IMR-90 (cell line): Measurements from ENCODE around the gene NEMF. TPM values are rescaled to one million over a fixed set of nuclear protein-coding genes. Genes with fewer than 3 reads are reported as not detected.

Experiments
- ATAC-seq: fragments of 200-7000 bp; cut with Tn5 transposase; 2 replicates; pipeline ENCODE4 v1.9.1; 2020; ENCODE audit warnings: low read depth, mild to moderate bottlenecking, moderate library complexity
- BruUV-seq: library from RNA; stranded (reverse); fragments of 400-500 nt; replicated peaks from 2 replicates; lab custom pipeline; 2021; lab: Mats Ljungman, UMichigan
- CTCF ChIA-PET: fragments of 300-600 bp; formaldehyde crosslinking; extraction: SDS; loops from one replicate; lab custom pipeline; 2021; ENCODE audit warnings: antibody characterized with exemption; lab: Yijun Ruan, JAX
- POLR2A ChIA-PET: fragments of 300-600 bp; sonication (Branson Sonifier 250); formaldehyde crosslinking; loops from one replicate; lab custom pipeline; 2022; ENCODE audit warnings: antibody characterized with exemption; ENCODE audit not compliant: unreplicated experiment; lab: Charles Lee
- DNase-seq: peaks from one replicate; pipeline ENCODE4 v3.0.0; 2013
- H2AFZ ChIP-seq: replicated peaks from 2 replicates; pipeline ENCODE3; 2013; ENCODE audit warnings: low read length, mild to moderate bottlenecking; ENCODE audit not compliant: poor library complexity
- H2AK5ac ChIP-seq: 2 replicates; pipeline ENCODE4 v1.6.1; 2013; ENCODE audit warnings: low read depth, low read length, inconsistent platforms
- H2AK9ac ChIP-seq: replicated peaks from 2 replicates; pipeline ENCODE3; 2013; ENCODE audit warnings: mild to moderate bottlenecking, low read depth, low read length, moderate library complexity; ENCODE audit not compliant: poor library complexity
- H2BK120ac ChIP-seq: 2 replicates; pipeline ENCODE4 v1.6.1; 2013; ENCODE audit warnings: low read depth, low read length, inconsistent platforms
- H2BK15ac ChIP-seq: 3 replicates; pipeline ENCODE4 v1.6.1; 2013; ENCODE audit warnings: low read depth, low read length, inconsistent platforms
- H2BK20ac ChIP-seq: 2 replicates; pipeline ENCODE4 v1.6.1; 2013; ENCODE audit warnings: low read depth, mild to moderate bottlenecking, inconsistent platforms, low read length, moderate library complexity
- H2BK5ac ChIP-seq: 2 replicates; pipeline ENCODE4 v1.6.1; 2013; ENCODE audit warnings: mild to moderate bottlenecking, low read depth, low read length, inconsistent platforms; ENCODE audit not compliant: poor library complexity, severe bottlenecking
- H3K14ac ChIP-seq: replicated peaks from 2 replicates; pipeline ENCODE4 v1.6.1; 2013; ENCODE audit warnings: low read depth, low read length, inconsistent platforms
- H3K18ac ChIP-seq: 2 replicates; pipeline ENCODE4 v1.6.1; 2013; ENCODE audit warnings: low read depth, low read length, control low read depth
- H3K23ac ChIP-seq: 2 replicates; pipeline ENCODE4 v1.6.1; 2013; ENCODE audit warnings: low read depth, low read length, inconsistent platforms
- H3K27ac ChIP-seq: 2 replicates; pipeline ENCODE4 v1.5.1; 2013; ENCODE audit warnings: mild to moderate bottlenecking, control low read depth, low read length; ENCODE audit not compliant: insufficient read depth
- H3K27me3 ChIP-seq: 2 replicates; pipeline ENCODE4 v1.6.1; 2013; ENCODE audit warnings: low read length; ENCODE audit not compliant: control insufficient read depth, insufficient read depth
- H3K36me3 ChIP-seq: 2 replicates; pipeline ENCODE4 v1.6.1; 2013; ENCODE audit warnings: low read length, mixed read lengths; ENCODE audit not compliant: control insufficient read depth, insufficient read depth
- H3K4ac ChIP-seq: 2 replicates; pipeline ENCODE4 v1.6.1; 2013; ENCODE audit warnings: low read depth, low read length, inconsistent platforms
- H3K4me1 ChIP-seq: 2 replicates; pipeline ENCODE4 v1.6.1; 2013; ENCODE audit warnings: low read length, mixed read lengths; ENCODE audit not compliant: control insufficient read depth, insufficient read depth
- H3K4me2 ChIP-seq: 2 replicates; pipeline ENCODE4 v1.6.1; 2013; ENCODE audit warnings: low read depth, mild to moderate bottlenecking, control low read depth, low read length, moderate library complexity
- H3K4me3 ChIP-seq: 2 replicates; pipeline ENCODE4 v1.5.1; 2013; ENCODE audit warnings: low read depth, mild to moderate bottlenecking, control low read depth, low read length, moderate library complexity; ENCODE audit not compliant: insufficient read depth
- H3K56ac ChIP-seq: 2 replicates; pipeline ENCODE4 v1.6.1; 2013; ENCODE audit warnings: low read length, inconsistent platforms; ENCODE audit not compliant: insufficient read depth; ENCODE audit errors: extremely low read depth
- H3K79me1 ChIP-seq, 2 experiments: 2 replicates each; pipeline ENCODE4 v1.6.1; 2013; ENCODE audit warnings: low read length in 2 of 2, inconsistent platforms in 1 of 2, low read depth in 1 of 2
- H3K9ac ChIP-seq: 2 replicates; pipeline ENCODE4 v1.6.1; 2013; ENCODE audit warnings: low read depth, low read length, control low read depth
- H3K9me1 ChIP-seq: 2 replicates; pipeline ENCODE4 v1.6.1; 2013; ENCODE audit warnings: low read length, inconsistent platforms; ENCODE audit not compliant: insufficient read depth
- H3K9me3 ChIP-seq: 2 replicates; pipeline ENCODE4 v1.6.1; 2013; ENCODE audit warnings: low read length; ENCODE audit not compliant: control insufficient read depth, insufficient read depth
- H4K20me1 ChIP-seq: 2 replicates; pipeline ENCODE4 v1.6.1; 2013; ENCODE audit warnings: low read length, inconsistent platforms; ENCODE audit not compliant: insufficient read depth
- H4K5ac ChIP-seq: 2 replicates; pipeline ENCODE4 v1.6.1; 2013; ENCODE audit warnings: mild to moderate bottlenecking, low read depth, low read length, control low read depth
- H4K8ac ChIP-seq, 2 experiments: 2 replicates each; pipeline ENCODE4 v1.6.1; 2013; ENCODE audit warnings: low read depth in 2 of 2, low read length in 2 of 2, control low read depth in 1 of 2, inconsistent platforms in 1 of 2
- H4K91ac ChIP-seq: 2 replicates; pipeline ENCODE4 v1.6.1; 2013; ENCODE audit warnings: low read depth, low read length, inconsistent platforms; ENCODE audit not compliant: insufficient read depth
- MAFK ChIP-seq: IDR thresholded peaks from 2 replicates; pipeline ENCODE4 v1.6.1; 2012; ENCODE audit warnings: low read depth, low read length, improper control_type of control experiment
- RFX5 ChIP-seq: IDR thresholded peaks from 2 replicates; pipeline ENCODE4 v1.8.0; 2012; ENCODE audit warnings: low read depth, mild to moderate bottlenecking, low read length, moderate library complexity
- WGBS, 2 experiments: methylation state at CpG; one replicate each; pipeline versions ENCODE4 v1.1.5 to v1.1.7; 2013; ENCODE audit warnings: missing lambda C conversion rate in 2 of 2; ENCODE audit not compliant: insufficient read length in 1 of 2; ENCODE audit errors: extremely low coverage in 2 of 2; 5-methylcytosine and 5-hydroxymethylcytosine counted together
- dilution Hi-C: fragments of 300-500 bp; cut with HindIII; formaldehyde crosslinking; loops from one replicate; pipeline ENCODE4 v1.14.3; 2018; ENCODE audit warnings: low sequenced_read_pairs; ENCODE audit not compliant: unreplicated experiment
- in situ Hi-C: fragments of 300-500 bp; cut with MboI; formaldehyde crosslinking; loops from 3 replicates; pipeline ENCODE4 v1.14.3; 2019; ENCODE audit warnings: low sequenced_read_pairs, inconsistent platforms, mixed read lengths
- intact Hi-C: fragments of 100-400 bp; cut with micrococcal nuclease; formaldehyde crosslinking; loops from 2 replicates; pipeline ENCODE4 v1.10.0; 2022
- polyA plus RNA-seq, 3 experiments: library from polyadenylated mRNA; depleted of rRNA; stranded (reverse); fragments of >200 nt; gene quantifications; 2 replicates each; pipeline ENCODE4 v1.2.3, GENCODE V29; 2012; ENCODE audit warnings: low replicate concordance in 1 of 3
- total RNA-seq: library from RNA; depleted of rRNA; stranded (reverse); fragments of >200 nt; gene quantifications from 2 replicates; pipeline ENCODE4 v1.2.3, GENCODE V29; 2012

The NEMF gene
- total and polyA plus RNA-seq, 2 of the 4 experiments (the other 2 are of a cell fraction): 19.5 to 30.5 TPM

GRCh38 chr14:49897414-49897813 lies 44.8 kb upstream of the NEMF start:
- H4K8ac ChIP-seq: no peak overlapping the region
- no peak overlapping the region for H3K27ac ChIP-seq
- no peak overlapping the region for H3K9ac ChIP-seq
- H3K4me2 ChIP-seq: peak overlapping the region; percentile 35; the same call in 1 of the 2 replicates
- intact Hi-C loops (no loop called here), dilution Hi-C loops (no loop called here), in situ Hi-C loops (no loop called here)
- peaks cover 48% of the 10 kb centered on the region for H4K20me1 ChIP-seq
- H3K4ac ChIP-seq: no peak overlapping the region
- no peaks in the 10 kb centered on the region for H3K9me3 ChIP-seq
- H4K5ac ChIP-seq: no peak overlapping the region
- H4K91ac ChIP-seq: no peak overlapping the region
- WGBS, 2 experiments: no CpG with 5 or more reads among the region's 1 CpG
- ChIA-PET POLR2A (interaction anchor here (0.6 kb wide), 1 partner anchor 190 kb away, joined by 9 read pairs; no protein-coding TSS in a partner anchor), CTCF (interaction anchor here (0.6 kb wide), 1 partner anchor 43 kb away, joined by 3 read pairs; no protein-coding TSS in a partner anchor)
- H2AK9ac ChIP-seq: no peak overlapping the region
- H3K56ac ChIP-seq: no peak overlapping the region
- peaks cover 2% of the 10 kb centered on the region; the same call in 1 of the 2 replicates for H3K4me1 ChIP-seq
- H3K36me3 ChIP-seq: peaks cover 5% of the 10 kb centered on the region
- ATAC-seq (no peak), DNase-seq (no peak)
- peaks cover 5% of the 10 kb centered on the region; the same call in 1 of the 2 replicates for H3K9me1 ChIP-seq
- H2AK5ac ChIP-seq: no peak overlapping the region
- peaks cover 3 to 14% of the 10 kb centered on the region in 2 experiments for H3K79me1 ChIP-seq
- no TSS peak for BruUV-seq
- no peak overlapping the region for H2BK5ac ChIP-seq
- TF ChIP-seq RFX5 (no peak), MAFK (peak; percentile 18; the same call in 1 of the 2 replicates)
- H3K18ac ChIP-seq: no peak overlapping the region
- no peak overlapping the region for H3K23ac ChIP-seq
- no peaks in the 10 kb centered on the region for H3K27me3 ChIP-seq
- H2BK120ac ChIP-seq: no peak overlapping the region
- no peak overlapping the region for H2AFZ ChIP-seq
- H3K4me3 ChIP-seq: no peak overlapping the region
- no peak overlapping the region for H3K14ac ChIP-seq
- H2BK15ac ChIP-seq: no peak overlapping the region
- no peak overlapping the region for H2BK20ac ChIP-seq
